SK-N-MC (cell line): ENCODE measurements around the gene OR52E8.

Experiments used
- DNase-seq: peaks from one replicate; pipeline ENCODE4 v3.0.0-alpha.2; 2011; ENCODE audit warnings: low read depth, low spot score
- H3K27ac ChIP-seq: fragments of 200-600 bp; sonication (generic); 2 replicates; pipeline ENCODE4 v1.5.1; 2016; ENCODE audit warnings: mixed run types
- H3K36me3 ChIP-seq: fragments of 200-600 bp; sonication (generic); 2 replicates; pipeline ENCODE4 v1.6.1; 2017; ENCODE audit warnings: antibody characterized with exemption, low read length, mixed read lengths; ENCODE audit not compliant: insufficient read depth
- H3K4me3 ChIP-seq: fragments of 200-600 bp; sonication (generic); 2 replicates; pipeline ENCODE4 v1.5.1; 2016
- H3K9ac ChIP-seq: fragments of 200-600 bp; sonication (generic); 2 replicates; pipeline ENCODE4 v1.8.0; 2017; ENCODE audit warnings: mixed run types, mixed read lengths; ENCODE audit not compliant: insufficient read length
- H3K9me3 ChIP-seq: fragments of 200-600 bp; sonication (generic); 2 replicates; pipeline ENCODE4 v1.6.1; 2017; ENCODE audit warnings: low read depth, mild to moderate bottlenecking, antibody characterized with exemption, low read length, moderate library complexity, mixed read lengths
- EZH2 ChIP-seq: fragments of 200-600 bp; sonication (generic); IDR thresholded peaks from one replicate; pipeline ENCODE4 v1.6.1; 2017; ENCODE audit warnings: antibody characterized with exemption
- FOXP2 ChIP-seq: optimal IDR thresholded peaks from 2 replicates; pipeline ENCODE3; 2011; ENCODE audit warnings: mild to moderate bottlenecking, moderate library complexity; ENCODE audit not compliant: insufficient read depth; ENCODE audit errors: extremely low read length, control extremely low read depth
- POLR2AphosphoS5 ChIP-seq: IDR thresholded peaks from 2 replicates; pipeline ENCODE4 v1.6.1; 2012; ENCODE audit warnings: mild to moderate bottlenecking, low read depth, low read length, borderline replicate concordance

OR52E8 gene

DNA sequence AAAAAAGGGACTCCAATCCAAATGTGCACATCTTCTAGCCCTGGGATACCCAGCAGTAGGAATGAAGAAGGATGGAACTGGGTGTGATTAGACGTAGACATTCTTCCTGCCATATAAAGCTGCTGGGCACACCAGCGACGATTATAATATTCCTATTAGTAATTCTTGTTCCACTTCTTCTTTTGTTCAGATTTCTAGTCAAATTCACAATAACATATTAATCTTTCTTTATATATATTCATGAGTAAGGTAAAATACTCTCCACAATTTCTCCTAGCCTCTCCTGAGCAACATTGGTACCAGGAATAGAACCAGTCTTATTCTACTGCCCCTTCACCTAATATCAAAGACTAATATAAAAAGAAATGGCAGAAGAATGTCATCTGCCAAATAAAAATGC lies at the start of gene OR52E8:
OR52E8 (minus strand) TSS at position 101 of the 400 bp plus-strand sequence; CDS start at position 101, 0 bp downstream.
- Histone ChIP-seq H3K36me3 (no peaks in the 10 kb centered on the region), H3K9me3 (no peaks in the 10 kb centered on the region), H3K4me3 (no peak within 1 kb of the TSS), H3K9ac (no peak within 1 kb of the TSS), H3K27ac (no peak within 1 kb of the TSS)
- no peak for DNase-seq
- no peak for TF ChIP-seq EZH2
- TF ChIP-seq FOXP2, result no peak
- no peak for TF ChIP-seq POLR2AphosphoS5

DNA sequence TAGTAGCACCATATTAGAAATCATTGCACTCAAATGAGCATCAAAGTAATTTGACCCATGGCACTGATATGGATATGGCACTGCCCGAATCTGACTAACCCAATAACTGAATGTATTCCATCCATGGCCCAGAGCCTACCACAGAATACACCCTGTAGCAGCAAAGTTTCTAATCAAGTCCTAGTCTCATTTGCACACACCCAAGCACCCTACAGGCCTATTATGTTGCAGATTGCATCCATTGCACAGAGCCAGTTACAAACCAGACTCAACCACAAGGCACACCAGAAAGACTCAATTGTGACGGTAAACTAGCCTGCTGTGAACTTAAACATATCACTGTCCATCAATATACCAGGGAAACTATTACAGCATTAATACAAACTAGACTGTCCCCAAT lies 42.0 kb upstream of the OR52E8 start:
- no peak for DNase-seq
- no peak overlapping the region for H3K4me3 ChIP-seq
- H3K9me3 ChIP-seq, result no peaks in the 10 kb centered on the region
- no peak for TF ChIP-seq EZH2
- TF ChIP-seq FOXP2, result no peak
- no peak for TF ChIP-seq POLR2AphosphoS5
- no peaks in the 10 kb centered on the region for H3K36me3 ChIP-seq
- H3K27ac ChIP-seq, result no peak overlapping the region
- no peak overlapping the region for H3K9ac ChIP-seq

DNA sequence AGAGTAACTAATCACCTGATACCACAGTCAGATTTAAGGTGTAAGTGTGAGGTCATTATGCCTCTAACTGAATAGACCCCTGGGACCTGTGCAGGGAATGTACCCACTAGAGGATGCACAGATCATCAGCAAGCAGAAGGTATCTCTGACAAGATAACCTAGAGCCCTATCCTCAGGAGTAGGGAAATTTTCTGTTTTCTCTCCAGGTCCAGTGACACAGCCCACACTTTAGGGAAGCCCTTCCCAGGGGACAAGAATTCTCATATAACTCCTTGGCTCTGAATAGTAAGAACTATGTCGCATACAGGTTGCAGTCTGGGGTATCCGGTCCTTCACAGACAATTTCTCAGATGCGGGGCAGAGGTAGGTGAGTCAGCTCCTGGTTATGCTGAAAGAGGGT lies 35.4 kb upstream of the OR52E8 start, which contains the start of gene OR52E5:
OR52E5 (plus strand) TSS at position 301 of the 400 bp plus-strand sequence. CDS start 7,569 bp downstream, outside the sequence.
- H3K9ac ChIP-seq, result no peak within 1 kb of the TSS
- TF ChIP-seq FOXP2 (no peak), EZH2 (no peak), POLR2AphosphoS5 (no peak)
- H3K27ac ChIP-seq, result no peak within 1 kb of the TSS
- H3K36me3 ChIP-seq, result no peaks in the 10 kb centered on the region
- no peak for DNase-seq
- no peaks in the 10 kb centered on the region for H3K9me3 ChIP-seq
- H3K4me3 ChIP-seq, result no peak within 1 kb of the TSS

DNA sequence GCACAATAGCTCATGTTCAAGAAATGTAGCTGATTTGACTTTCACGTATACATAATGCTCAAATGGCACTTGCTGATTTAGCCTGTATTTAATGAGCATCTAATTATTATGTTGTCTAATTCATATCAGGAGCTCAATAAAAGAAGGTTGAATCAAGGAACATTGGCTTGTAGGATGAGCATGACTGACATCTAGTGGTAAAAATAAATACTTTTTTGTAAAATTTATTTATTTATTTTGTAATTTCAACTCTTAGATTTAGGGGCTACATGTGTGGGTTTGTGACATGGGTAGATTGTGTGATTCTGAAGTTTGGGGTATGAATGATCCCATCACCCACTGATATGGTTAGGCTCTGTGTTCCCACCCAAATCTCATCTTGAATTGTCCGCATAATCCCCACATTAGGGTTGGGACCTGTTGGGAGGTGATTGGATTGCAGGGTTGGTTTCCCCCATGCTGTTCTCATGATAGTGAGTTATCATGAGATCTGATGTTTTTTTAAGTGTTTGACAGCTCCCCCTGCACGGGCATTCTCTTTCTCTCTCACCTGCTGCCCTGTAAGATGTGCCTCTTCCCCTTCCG lies 33.8 kb upstream of the OR52E8 start:
- Histone ChIP-seq H3K27ac (no peak overlapping the region), H3K9me3 (no peaks in the 10 kb centered on the region), H3K9ac (no peak overlapping the region), H3K36me3 (no peaks in the 10 kb centered on the region), H3K4me3 (no peak overlapping the region)
- DNase-seq, result no peak
- TF ChIP-seq EZH2 (no peak), FOXP2 (no peak), POLR2AphosphoS5 (no peak)

DNA sequence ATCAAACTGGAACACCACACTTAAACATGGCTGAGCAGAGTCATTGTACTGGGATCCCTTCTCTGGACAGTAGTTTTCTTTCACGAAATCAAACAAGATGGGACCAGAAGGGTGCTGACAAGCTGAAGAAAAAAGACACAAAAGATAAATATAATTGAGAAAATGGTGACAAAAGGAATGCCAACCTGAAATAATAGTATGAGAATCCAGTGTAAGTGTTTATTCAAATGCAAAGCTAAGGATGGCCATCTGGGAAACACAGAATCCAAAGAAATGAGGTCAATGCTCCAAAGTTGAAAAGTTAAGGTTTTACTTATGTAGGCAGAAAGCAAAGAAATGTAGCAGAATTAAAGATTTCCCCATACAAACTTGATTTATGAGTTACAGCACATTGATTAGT lies 30.2 kb upstream of the OR52E8 start:
- TF ChIP-seq FOXP2 (no peak), POLR2AphosphoS5 (no peak), EZH2 (no peak)
- no peak overlapping the region for H3K9ac ChIP-seq
- no peak overlapping the region for H3K27ac ChIP-seq
- H3K36me3 ChIP-seq, result no peaks in the 10 kb centered on the region
- H3K4me3 ChIP-seq, result no peak overlapping the region
- DNase-seq, result no peak
- no peaks in the 10 kb centered on the region for H3K9me3 ChIP-seq

DNA sequence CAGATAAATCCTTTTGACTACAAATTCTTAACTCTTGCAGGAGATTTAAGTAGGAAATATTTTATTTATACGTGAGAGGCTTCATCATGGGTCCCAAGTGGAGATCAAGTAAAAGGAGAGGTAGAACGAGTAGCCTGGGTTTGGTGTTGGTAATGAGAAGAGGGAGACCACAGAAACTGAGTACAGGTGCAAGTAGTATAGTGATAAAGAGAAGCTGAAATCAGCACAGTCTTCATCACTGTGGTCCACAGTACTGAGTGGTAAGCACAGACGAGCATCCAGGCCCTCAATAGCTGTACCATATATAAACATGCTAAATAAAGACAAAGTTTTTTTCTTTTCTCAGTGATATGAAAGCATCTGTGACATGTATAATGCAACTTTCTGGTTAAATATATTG lies 29.7 kb upstream of the OR52E8 start:
- DNase-seq, result no peak

DNA sequence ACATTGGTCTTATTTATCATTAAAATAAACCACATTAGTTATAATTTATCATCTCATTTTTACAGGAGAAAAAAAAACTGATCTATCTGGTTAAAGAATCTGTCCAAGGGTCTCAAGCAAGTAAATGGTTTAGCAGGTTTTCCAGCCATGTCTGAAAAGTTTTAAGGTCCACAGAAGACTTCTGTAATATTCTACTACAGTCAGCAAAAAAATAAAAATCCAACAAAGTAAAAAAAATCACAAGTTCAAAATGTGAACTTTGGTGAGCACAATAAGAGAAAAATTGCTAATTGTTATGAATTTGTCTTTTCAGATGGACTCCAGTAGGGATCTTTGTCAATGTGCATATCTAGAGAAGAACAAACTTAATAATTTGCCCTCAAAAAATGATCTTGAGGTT lies 24.3 kb upstream of the OR52E8 start:
- no peaks in the 10 kb centered on the region for H3K36me3 ChIP-seq
- no peak overlapping the region for H3K4me3 ChIP-seq
- TF ChIP-seq FOXP2 (no peak), EZH2 (no peak), POLR2AphosphoS5 (no peak)
- H3K9ac ChIP-seq, result no peak overlapping the region
- no peaks in the 10 kb centered on the region for H3K9me3 ChIP-seq
- H3K27ac ChIP-seq, result no peak overlapping the region
- DNase-seq, result no peak

More for the DNA sequence above, 29.7 kb upstream of the OR52E8 start:
- Histone ChIP-seq H3K36me3 (no peaks in the 10 kb centered on the region), H3K9ac (no peak overlapping the region), H3K27ac (no peak overlapping the region), H3K4me3 (no peak overlapping the region), H3K9me3 (no peaks in the 10 kb centered on the region)
- TF ChIP-seq EZH2 (no peak), FOXP2 (no peak), POLR2AphosphoS5 (no peak)

DNA sequence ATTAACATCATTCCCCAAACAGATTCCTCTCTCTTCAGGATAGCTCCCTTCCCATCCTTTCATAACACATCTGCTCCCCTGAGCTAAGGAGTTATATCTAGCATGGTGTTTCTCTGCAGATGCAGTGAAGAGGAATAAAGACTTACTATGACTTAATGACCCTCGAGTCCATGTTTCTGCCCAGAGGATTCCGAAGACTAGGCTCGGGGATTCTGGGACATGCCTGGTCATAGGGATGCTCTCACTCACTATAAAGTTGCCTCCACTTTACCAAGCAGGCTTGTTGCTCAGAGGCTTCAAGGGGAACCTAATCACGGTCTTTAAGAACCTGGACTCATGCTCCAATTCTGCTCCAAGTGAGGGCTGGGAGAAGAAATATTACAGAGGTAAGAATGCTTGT lies 22.8 kb upstream of the OR52E8 start, which contains the start of gene OR52E4:
OR52E4 (plus strand) TSS at position 301 of the 400 bp plus-strand sequence. CDS start 3,664 bp downstream, outside the sequence.
- no peak within 1 kb of the TSS for H3K9ac ChIP-seq
- no peak within 1 kb of the TSS for H3K4me3 ChIP-seq
- TF ChIP-seq FOXP2 (no peak), EZH2 (no peak), POLR2AphosphoS5 (no peak)
- no peaks in the 10 kb centered on the region for H3K36me3 ChIP-seq
- H3K27ac ChIP-seq, result no peak within 1 kb of the TSS
- DNase-seq, result no peak
- no peaks in the 10 kb centered on the region for H3K9me3 ChIP-seq
